HFF-Myc (cell line): Measurements from ENCODE around the gene UCHL3.

ENCODE experiments used
- DNase-seq: peaks from one replicate; pipeline ENCODE4 v3.0.0-alpha.2; 2011; ENCODE audit warnings: low read depth; ENCODE audit errors: extremely low read depth
- H3K4me3 ChIP-seq: replicated peaks from 2 replicates; pipeline ENCODE4 v1.5.1; 2011; ENCODE audit warnings: low read depth, mild to moderate bottlenecking, control low read depth, low read length
- CTCF ChIP-seq: IDR thresholded peaks from 2 replicates; pipeline ENCODE4 v1.5.1; 2012; ENCODE audit warnings: mild to moderate bottlenecking, low read depth, low read length, control low read depth; ENCODE audit errors: missing control alignments

Gene UCHL3

GRCh38 chr13:75554464-75554863 lies 4.9 kb downstream of the UCHL3 start:
- TF ChIP-seq CTCF = no peak
- DNase-seq = no peak
- no peak overlapping the region for H3K4me3 ChIP-seq

- no peak overlapping the region for H3K4me3 ChIP-seq
- no peak for DNase-seq
- TF ChIP-seq CTCF = no peak
Measured at GRCh38 chr13:75554981-75555380, 5.4 kb downstream of the UCHL3 start.

GRCh38 chr13:75555836-75556235 lies 6.2 kb downstream of the UCHL3 start:
- DNase-seq = no peak
- no peak overlapping the region for H3K4me3 ChIP-seq
- TF ChIP-seq CTCF = no peak

- DNase-seq = no peak
- TF ChIP-seq CTCF = no peak
- no peak overlapping the region for H3K4me3 ChIP-seq
Measured at GRCh38 chr13:75556961-75557360, 7.4 kb downstream of the UCHL3 start.

GRCh38 chr13:75558145-75558840 lies 8.7 kb downstream of the UCHL3 start:
- DNase-seq = no peak
- no peak for TF ChIP-seq CTCF
- H3K4me3 ChIP-seq = no peak overlapping the region

GRCh38 chr13:75566658-75567057 lies 17.1 kb downstream of the UCHL3 start:
- no peak for DNase-seq
- H3K4me3 ChIP-seq = no peak overlapping the region
- TF ChIP-seq CTCF = no peak

- no peak for TF ChIP-seq CTCF
- no peak overlapping the region for H3K4me3 ChIP-seq
- DNase-seq = no peak
Measured at GRCh38 chr13:75569576-75569975, 20.0 kb downstream of the UCHL3 start.
